Subcutaneous abdominal adipose tissue (tissue), 5 donors: ENCODE measurements around the gene SYNPO.

Experiments used
- H3K27ac ChIP-seq: one replicate; pipeline ENCODE4 v1.7.0; 2013; ENCODE audit warnings: low read depth, mild to moderate bottlenecking, inconsistent platforms, low read length, moderate library complexity
- H3K27me3 ChIP-seq, 5 donors: one replicate each; pipeline ENCODE4 v1.7.0; 2013; ENCODE audit warnings: low read length in 5 of 5, inconsistent platforms in 1 of 5; ENCODE audit not compliant: control insufficient read depth in 5 of 5, insufficient read depth in 4 of 5
- H3K36me3 ChIP-seq, 5 donors: one replicate each; pipeline ENCODE4 v1.7.0; 2013; ENCODE audit warnings: low read length in 5 of 5; ENCODE audit not compliant: control insufficient read depth in 5 of 5, insufficient read depth in 5 of 5
- H3K4me1 ChIP-seq, 5 donors: one replicate each; pipeline ENCODE4 v1.7.0; 2013; ENCODE audit warnings: low read length in 5 of 5, mild to moderate bottlenecking in 3 of 5, moderate library complexity in 1 of 5; ENCODE audit not compliant: control insufficient read depth in 5 of 5, insufficient read depth in 5 of 5
- H3K4me3 ChIP-seq, 5 donors: one replicate each; pipeline ENCODE4 v1.7.0; 2013; ENCODE audit warnings: low read length in 5 of 5, low read depth in 1 of 5
- H3K9ac ChIP-seq, 5 donors: one replicate each; pipeline ENCODE4 v1.7.0; 2013; ENCODE audit warnings: low read length in 5 of 5, mild to moderate bottlenecking in 4 of 5, moderate library complexity in 3 of 5
- H3K9me3 ChIP-seq, 5 donors: one replicate each; pipeline ENCODE4 v1.7.0; 2013; ENCODE audit warnings: low read length in 5 of 5; ENCODE audit not compliant: control insufficient read depth in 5 of 5
- donor health status: healthy.
- donor health status: healthy.
- donor health status: healthy.
- donor health status: healthy.
- donor health status: healthy.

SYNPO gene

DNA sequence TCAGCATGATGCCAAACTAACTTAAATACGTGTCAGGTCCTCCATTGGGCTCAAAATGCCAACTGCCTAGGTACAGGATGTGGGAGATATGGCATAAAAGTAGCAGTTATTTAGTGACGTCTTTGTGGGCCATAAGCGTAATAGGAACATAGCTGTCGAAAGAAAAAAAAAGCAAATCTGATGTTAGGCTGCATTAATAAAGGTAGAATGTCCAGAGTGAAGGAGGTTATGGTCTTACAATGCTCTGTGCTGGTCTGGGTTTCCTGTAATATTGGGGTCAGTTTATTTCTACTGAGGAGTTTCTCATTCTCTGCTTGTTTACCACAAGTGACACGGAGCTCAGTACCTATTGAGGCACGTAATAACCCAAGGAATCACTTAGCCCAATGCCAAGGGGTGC lies 33.4 kb upstream of the SYNPO start:
- Histone ChIP-seq H3K4me1 (peaks cover 6 to 53% (median 15%) of the 10 kb centered on the region in 5 donors), H3K36me3 (no peaks in the 10 kb centered on the region), H3K4me3 (no peak overlapping the region), H3K9me3 (no peaks in the 10 kb centered on the region), H3K9ac (no peak overlapping the region), H3K27ac (no peak overlapping the region), H3K27me3 (no peaks in the 10 kb centered on the region)

DNA sequence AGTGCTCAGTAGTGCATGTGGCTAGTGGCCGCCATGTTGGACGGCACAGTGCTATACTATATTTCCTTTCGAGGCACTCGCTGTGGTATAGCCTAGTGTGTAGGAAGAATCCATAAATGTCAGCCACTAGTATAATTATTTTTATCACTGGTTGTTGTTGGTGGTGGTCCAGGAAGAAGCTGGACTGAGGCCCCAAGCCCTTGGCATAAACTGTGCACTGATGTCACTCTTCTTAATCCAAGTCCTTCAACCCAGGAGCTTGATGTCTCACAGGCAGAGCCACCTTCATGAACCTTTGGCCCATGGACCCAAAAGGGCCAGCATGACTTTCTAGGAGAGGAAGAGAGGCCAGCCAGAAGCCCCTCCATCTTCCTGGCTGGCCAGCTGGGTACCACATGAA lies 32.5 kb upstream of the SYNPO start:
- Histone ChIP-seq H3K27ac (no peak overlapping the region), H3K4me3 (no peak overlapping the region), H3K9me3 (no peaks in the 10 kb centered on the region), H3K27me3 (no peaks in the 10 kb centered on the region), H3K36me3 (no peaks in the 10 kb centered on the region), H3K9ac (no peak overlapping the region), H3K4me1 (peaks cover 6 to 52% (median 20%) of the 10 kb centered on the region in 5 donors)

DNA sequence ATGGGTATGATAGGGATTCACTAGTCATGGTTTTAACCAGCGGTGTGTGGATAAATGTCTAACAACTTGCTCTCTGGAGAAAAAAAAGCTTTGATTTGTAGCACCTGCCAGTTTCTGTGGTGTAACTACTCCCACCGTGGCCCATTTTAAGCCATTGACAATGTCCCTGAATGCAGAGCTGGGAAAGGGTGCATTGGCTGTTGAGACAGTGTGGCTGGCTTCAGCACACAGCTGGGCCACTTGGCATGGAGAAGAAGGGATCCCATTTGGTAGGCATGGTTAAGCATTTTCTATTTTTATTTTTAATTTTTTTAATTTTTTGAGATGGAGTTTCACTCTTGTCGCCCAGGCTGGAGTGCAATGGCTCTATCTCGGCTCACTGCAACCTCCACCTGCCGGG lies 31.5 kb upstream of the SYNPO start:
- Histone ChIP-seq H3K4me3 (no peak overlapping the region), H3K4me1 (peaks cover 8 to 52% (median 30%) of the 10 kb centered on the region in 5 donors), H3K9me3 (no peaks in the 10 kb centered on the region), H3K36me3 (no peaks in the 10 kb centered on the region), H3K27me3 (no peaks in the 10 kb centered on the region), H3K27ac (no peak overlapping the region), H3K9ac (no peak overlapping the region)

DNA sequence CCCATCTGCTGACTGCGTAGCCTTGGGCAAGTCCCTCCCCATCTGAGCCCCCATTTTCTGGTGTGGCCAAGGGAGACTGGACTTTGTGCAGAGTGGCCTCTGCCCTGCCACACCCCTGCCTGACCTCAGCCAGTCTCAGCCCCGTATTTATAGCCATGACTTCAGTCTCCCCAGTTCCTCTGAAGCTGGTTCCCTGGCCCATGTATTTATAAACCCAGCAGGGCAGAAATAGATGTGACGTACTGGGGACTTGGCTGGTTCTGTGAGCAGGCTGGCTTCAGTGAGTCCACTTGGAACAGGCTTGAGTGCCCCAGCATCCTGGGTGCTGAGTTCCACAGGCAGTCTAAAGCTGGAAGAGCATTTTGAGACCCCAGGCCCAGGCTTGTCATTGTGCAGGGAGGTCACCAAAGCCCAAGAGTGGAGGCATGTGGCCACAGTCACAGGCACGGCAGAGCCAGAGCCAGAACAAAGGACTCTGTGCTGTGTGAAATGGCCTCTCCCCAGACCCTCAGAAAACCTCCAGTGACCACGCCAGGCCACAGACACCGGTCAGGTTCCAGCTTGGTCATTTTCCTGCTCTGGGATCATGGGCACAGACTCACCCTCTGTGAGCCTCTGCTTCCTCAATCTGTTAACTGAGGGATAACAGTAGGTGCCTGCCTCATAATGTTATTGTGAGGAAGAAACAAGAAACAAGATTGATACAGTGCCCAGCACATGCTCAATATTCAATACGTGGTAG lies 30.4 kb upstream of the SYNPO start:
- Histone ChIP-seq H3K4me1 (peaks cover 16 to 62% (median 40%) of the 10 kb centered on the region in 5 donors), H3K27ac (peak overlapping the region; percentile 80), H3K4me3 (no peak overlapping the region), H3K36me3 (no peaks in the 10 kb centered on the region), H3K27me3 (no peaks in the 10 kb centered on the region), H3K9ac (peak overlapping the region in 3 of 5 donors; percentile 19 to 37 (median 35)), H3K9me3 (no peaks in the 10 kb centered on the region)

DNA sequence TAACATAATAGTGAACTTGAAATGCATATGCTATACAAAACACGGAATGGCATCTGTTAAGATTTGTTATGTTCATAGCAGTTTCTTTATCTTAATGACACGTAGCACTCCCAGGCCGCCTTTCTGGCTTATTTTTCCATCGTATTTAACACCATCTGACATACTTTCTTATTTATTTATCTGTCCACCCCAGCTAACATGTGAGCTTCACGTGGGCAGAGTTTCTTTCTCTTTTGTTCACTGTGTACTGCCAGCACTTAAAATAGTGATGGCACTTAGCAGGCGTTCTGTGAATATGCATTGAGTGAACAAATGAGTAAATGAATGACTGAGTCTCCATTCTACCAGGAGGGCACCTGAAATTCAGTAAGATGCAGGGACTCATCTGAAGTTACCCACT lies 29.4 kb upstream of the SYNPO start:
- no peaks in the 10 kb centered on the region for H3K27me3 ChIP-seq
- H3K4me3 ChIP-seq, result no peak overlapping the region
- H3K4me1 ChIP-seq, result peaks cover 23 to 66% (median 50%) of the 10 kb centered on the region in 5 donors
- no peaks in the 10 kb centered on the region for H3K36me3 ChIP-seq
- peak overlapping the region; percentile 85 for H3K27ac ChIP-seq
- no peaks in the 10 kb centered on the region for H3K9me3 ChIP-seq
- H3K9ac ChIP-seq, result no peak overlapping the region

DNA sequence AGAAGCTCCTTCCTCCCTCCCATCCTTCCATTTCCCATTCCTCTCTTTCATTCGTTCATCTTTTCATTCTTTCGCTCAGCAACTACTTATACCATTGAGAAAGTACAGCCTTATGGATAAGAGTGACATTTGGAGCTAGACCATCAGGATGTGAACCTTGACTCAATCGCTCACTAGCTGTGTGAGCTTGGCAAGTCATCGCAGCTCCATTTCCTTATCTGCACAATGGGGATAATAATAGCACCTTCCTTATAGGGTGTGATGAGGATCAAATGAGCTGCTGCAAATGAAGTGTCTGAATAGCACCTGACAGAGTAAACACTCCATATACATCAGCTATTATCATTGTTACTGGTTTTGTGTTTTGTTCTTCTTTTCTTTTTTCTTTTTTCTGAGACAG lies 28.1 kb upstream of the SYNPO start:
- Histone ChIP-seq H3K4me3 (no peak overlapping the region), H3K9ac (no peak overlapping the region), H3K27ac (peak overlapping the region; percentile 85), H3K4me1 (peaks cover 25 to 77% (median 58%) of the 10 kb centered on the region in 5 donors), H3K36me3 (no peaks in the 10 kb centered on the region), H3K27me3 (no peaks in the 10 kb centered on the region), H3K9me3 (no peaks in the 10 kb centered on the region)

DNA sequence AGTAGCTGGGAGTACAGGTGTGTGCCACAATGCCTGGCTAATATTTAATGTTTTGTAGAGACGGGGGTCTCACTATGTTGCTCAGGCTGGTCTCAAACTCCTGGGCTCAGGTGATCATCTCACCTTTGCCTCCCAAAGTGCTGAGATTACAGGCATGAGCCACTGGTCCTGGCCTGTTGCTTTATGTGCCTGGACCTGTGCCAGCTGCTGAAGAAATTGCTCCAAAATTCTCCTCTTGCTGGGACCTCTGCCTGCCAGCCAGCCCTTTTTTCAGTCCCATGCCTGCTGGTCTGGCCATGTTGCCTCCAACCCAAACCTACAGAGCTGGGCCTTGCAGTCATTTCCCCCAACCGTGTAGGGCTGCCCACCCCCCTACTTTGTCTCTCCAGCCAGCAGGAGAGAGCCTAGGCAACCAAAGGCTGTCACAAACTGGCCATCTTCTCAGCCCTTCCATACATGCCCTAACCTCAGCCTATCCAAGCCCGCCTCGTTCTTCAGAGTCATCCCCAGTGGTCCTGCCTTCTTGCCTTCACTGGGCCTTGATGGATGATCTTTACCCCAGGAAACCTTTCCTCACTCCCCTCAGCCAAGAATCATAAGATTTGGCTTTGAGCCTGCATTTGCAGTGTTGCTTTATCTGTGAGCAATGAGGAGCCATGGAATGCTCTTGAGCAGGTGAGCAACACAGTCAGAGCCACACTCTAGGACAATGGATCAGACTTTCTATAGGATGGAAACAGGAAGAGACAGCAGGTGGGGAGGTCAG lies 27.4 kb upstream of the SYNPO start:
- Histone ChIP-seq H3K27ac (peak overlapping the region; percentile 85), H3K27me3 (no peaks in the 10 kb centered on the region), H3K4me1 (peaks cover 28 to 82% (median 60%) of the 10 kb centered on the region in 5 donors)

DNA sequence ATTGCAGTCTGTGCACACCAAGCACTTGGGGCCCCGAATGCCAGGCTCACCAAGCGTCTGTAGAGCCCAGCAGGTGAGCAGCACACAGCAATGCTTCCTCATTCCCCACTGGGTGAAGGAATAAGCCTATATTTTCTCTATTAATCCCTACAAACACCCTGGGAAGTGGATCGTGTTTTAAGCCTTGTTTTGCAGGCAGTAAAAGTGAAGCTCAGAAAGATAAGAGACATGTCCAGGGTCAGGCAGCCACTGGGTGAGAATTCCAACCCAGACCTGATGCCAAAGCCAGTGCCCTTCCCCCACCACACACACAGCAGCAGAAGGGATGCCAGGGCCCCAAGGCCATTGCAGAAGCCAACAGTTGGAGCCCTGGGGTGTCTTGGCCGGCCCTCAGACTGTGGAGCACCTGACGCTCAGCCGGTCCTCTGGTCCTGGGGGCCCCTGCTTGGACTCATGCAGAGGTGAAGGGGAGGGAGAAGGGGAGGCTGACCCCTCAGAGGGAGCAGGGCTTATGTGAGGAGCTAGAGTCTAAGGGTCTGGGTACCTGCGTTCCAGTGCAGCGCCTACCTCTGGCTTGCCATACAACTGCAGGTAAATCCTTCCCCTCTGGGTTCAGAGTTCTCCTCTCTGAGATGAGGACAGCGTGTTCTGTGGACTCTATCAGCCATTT lies 26.3 kb upstream of the SYNPO start:
- H3K9ac ChIP-seq, result peak overlapping the region in 2 of 5 donors; percentile 2 to 15
- peaks cover 29 to 93% (median 70%) of the 10 kb centered on the region in 5 donors for H3K4me1 ChIP-seq
- H3K27ac ChIP-seq, result peak overlapping the region; percentile 85

More for the DNA sequence above, 27.4 kb upstream of the SYNPO start:
- Histone ChIP-seq H3K9ac (no peak overlapping the region), H3K4me3 (no peak overlapping the region), H3K36me3 (no peaks in the 10 kb centered on the region), H3K9me3 (no peaks in the 10 kb centered on the region)

DNA sequence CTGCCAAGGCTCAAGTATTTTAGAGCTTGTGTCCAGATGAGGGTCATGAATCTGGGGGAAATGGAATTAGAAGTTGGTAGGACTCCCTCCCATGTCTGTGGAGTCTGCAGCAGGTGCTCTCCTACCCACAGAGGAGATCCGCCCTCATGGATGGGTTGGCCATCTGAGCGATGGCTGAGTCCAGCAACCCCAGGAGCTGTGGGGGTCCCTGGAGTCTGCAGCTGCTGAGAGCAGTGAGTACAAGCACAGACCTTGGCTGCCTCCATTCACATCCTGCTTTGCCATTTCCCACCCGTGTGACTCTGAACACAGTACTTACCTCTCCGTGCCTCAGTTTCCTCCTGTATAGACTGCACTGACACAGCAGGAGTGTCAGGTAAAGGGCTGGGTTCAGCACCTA lies 25.8 kb upstream of the SYNPO start:
- no peaks in the 10 kb centered on the region for H3K27me3 ChIP-seq
- no peaks in the 10 kb centered on the region for H3K36me3 ChIP-seq
- H3K4me1 ChIP-seq, result peaks cover 29 to 94% (median 75%) of the 10 kb centered on the region in 5 donors
- peak overlapping the region; percentile 85 for H3K27ac ChIP-seq
- no peaks in the 10 kb centered on the region for H3K9me3 ChIP-seq
- peak overlapping the region in 1 of 5 donors; percentile 15 for H3K9ac ChIP-seq
- no peak overlapping the region for H3K4me3 ChIP-seq

More for the DNA sequence above, 26.3 kb upstream of the SYNPO start:
- H3K27me3 ChIP-seq, result no peaks in the 10 kb centered on the region
- no peaks in the 10 kb centered on the region for H3K9me3 ChIP-seq
- H3K36me3 ChIP-seq, result no peaks in the 10 kb centered on the region
- peak overlapping the region in 1 of 5 donors; percentile 10 for H3K4me3 ChIP-seq
